Activated T-cell treated with anti-CD3 and anti-CD28 coated beads for 24 hours (primary cell): Measurements from ENCODE around the gene SLC25A26.
"Not testable (repeated sequence)": the region's sequence is repeated elsewhere in the genome, so short reads cannot be mapped to it uniquely, and the experiment has no call there.

Experiments
- DNase-seq: peaks from one replicate; pipeline ENCODE4 v3.0.0-alpha.2; 2020; ENCODE audit warnings: low read depth

Gene SLC25A26

GRCh38 chr3:66220602-66221377, at the start of gene SLC25A26:
TSS of gene SLC25A26 (plus strand) at chr3:66221001. CDS start at chr3:66221095, 94 bp downstream.
- DNase-seq = peak; percentile 94

GRCh38 chr3:66172394-66172793, 48.4 kb upstream of the SLC25A26 start:
- DNase-seq = no peak

GRCh38 chr3:66177026-66177425, 43.8 kb upstream of the SLC25A26 start:
- no peak for DNase-seq

- DNase-seq = no peak
These were observed 42.6 kb upstream of the SLC25A26 start for GRCh38 chr3:66178206-66178605.

- no peak for DNase-seq
These were observed 41.0 kb upstream of the SLC25A26 start for GRCh38 chr3:66179793-66180192.

- no peak for DNase-seq
These were observed 39.0 kb upstream of the SLC25A26 start for GRCh38 chr3:66181764-66182163.

GRCh38 chr3:66182246-66182645, 38.6 kb upstream of the SLC25A26 start:
- no peak for DNase-seq

- DNase-seq = no peak
These were observed 34.3 kb upstream of the SLC25A26 start for GRCh38 chr3:66186545-66186944.

GRCh38 chr3:66195347-66195783, 25.4 kb upstream of the SLC25A26 start:
- DNase-seq = peak; percentile 7

GRCh38 chr3:66196633-66197032, 24.2 kb upstream of the SLC25A26 start:
- no peak for DNase-seq

- no peak for DNase-seq
These were observed 22.2 kb upstream of the SLC25A26 start for GRCh38 chr3:66198437-66199088.

GRCh38 chr3:66199089-66199473, 21.7 kb upstream of the SLC25A26 start:
- DNase-seq = no peak

GRCh38 chr3:66200147-66200546, 20.7 kb upstream of the SLC25A26 start:
- DNase-seq = no peak

- DNase-seq = no peak
These were observed 20.0 kb upstream of the SLC25A26 start for GRCh38 chr3:66200786-66201185.

GRCh38 chr3:66203275-66203674, 17.5 kb upstream of the SLC25A26 start:
- no peak for DNase-seq

GRCh38 chr3:66206806-66207205, 14.0 kb upstream of the SLC25A26 start:
- DNase-seq = no peak

- no peak for DNase-seq
These were observed 12.6 kb upstream of the SLC25A26 start for GRCh38 chr3:66208189-66208588.

- no peak for DNase-seq
These were observed 10.0 kb upstream of the SLC25A26 start for GRCh38 chr3:66210687-66211295.

- no peak for DNase-seq
These were observed 9.0 kb upstream of the SLC25A26 start for GRCh38 chr3:66211779-66212178.

GRCh38 chr3:66215106-66215505, 5.7 kb upstream of the SLC25A26 start:
- DNase-seq = no peak

- DNase-seq = no peak
These were observed 735 bp upstream of the SLC25A26 start for GRCh38 chr3:66220066-66220465.

GRCh38 chr3:66224220-66224619, 3.4 kb downstream of the SLC25A26 start:
- peak; percentile 6 for DNase-seq

- DNase-seq = not testable (repeated sequence)
These were observed 5.3 kb downstream of the SLC25A26 start for GRCh38 chr3:66226093-66226492.
